ENCODE measurements around the gene RNF144A.
"Not testable (repeated sequence)": the region's sequence is repeated elsewhere in the genome, so short reads cannot be mapped to it uniquely, and the experiment has no call there.

The RNF144A gene

DNA sequence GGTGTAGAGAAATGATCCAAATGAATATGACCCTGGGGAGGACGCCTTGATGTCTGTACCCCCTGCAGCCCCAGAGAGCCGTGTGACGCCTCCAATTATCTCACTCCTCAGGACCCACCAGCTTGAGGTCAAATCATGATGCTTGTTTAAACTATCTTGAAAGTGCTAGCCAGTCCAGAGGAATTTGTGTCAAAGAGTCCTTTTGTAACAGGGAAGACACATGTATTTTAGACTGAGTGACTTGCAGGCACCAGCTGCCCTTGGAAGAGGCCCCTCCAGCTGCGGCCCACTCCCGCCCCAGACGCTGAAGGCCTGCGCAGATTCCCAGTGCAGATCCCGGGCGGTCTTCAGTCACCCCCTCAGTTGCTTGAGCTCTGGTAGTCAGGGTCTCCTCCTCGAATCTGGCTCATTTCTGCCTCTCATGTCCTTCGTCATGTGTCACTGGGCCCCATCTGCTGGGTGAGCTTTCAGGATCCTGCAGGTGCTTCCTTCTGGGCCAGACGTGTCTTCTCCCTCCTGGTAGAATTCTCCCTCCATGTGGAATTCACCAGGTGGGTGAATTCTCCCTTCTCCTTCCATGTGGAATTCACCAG is 77.4 kb downstream of the RNF144A start:
- H3K9me2 ChIP-seq (replicated peaks; ENCODE audit: insufficient read depth, low read length) = no peaks in the 10 kb centered on the region
- H3K79me2 ChIP-seq (ENCODE audit: low read length) = no peaks in the 10 kb centered on the region
- no peaks in the 10 kb centered on the region for H3F3A ChIP-seq (ENCODE audit: insufficient read depth, low read length)
- no peak overlapping the region for H3K9ac ChIP-seq (ENCODE audit: low read length)
- no peaks in the 10 kb centered on the region for H3K36me3 ChIP-seq (replicated peaks; ENCODE audit: insufficient read depth, low read length)
- H3K4me2 ChIP-seq (ENCODE audit: low read depth, low read length) = no peak overlapping the region
- DNase-seq = no peak
- no peaks in the 10 kb centered on the region for H3K4me1 ChIP-seq (ENCODE audit: low read length)
- H3K27ac ChIP-seq (ENCODE audit: low read length) = no peak overlapping the region
- H3K27me3 ChIP-seq (replicated peaks; ENCODE audit: insufficient read depth, low read length) = no peaks in the 10 kb centered on the region
- no peaks in the 10 kb centered on the region for H4K20me1 ChIP-seq (ENCODE audit: insufficient read depth, low read length)
- no peak overlapping the region for H2AFZ ChIP-seq (ENCODE audit: low read length)
- TF ChIP-seq, protein P1, sequence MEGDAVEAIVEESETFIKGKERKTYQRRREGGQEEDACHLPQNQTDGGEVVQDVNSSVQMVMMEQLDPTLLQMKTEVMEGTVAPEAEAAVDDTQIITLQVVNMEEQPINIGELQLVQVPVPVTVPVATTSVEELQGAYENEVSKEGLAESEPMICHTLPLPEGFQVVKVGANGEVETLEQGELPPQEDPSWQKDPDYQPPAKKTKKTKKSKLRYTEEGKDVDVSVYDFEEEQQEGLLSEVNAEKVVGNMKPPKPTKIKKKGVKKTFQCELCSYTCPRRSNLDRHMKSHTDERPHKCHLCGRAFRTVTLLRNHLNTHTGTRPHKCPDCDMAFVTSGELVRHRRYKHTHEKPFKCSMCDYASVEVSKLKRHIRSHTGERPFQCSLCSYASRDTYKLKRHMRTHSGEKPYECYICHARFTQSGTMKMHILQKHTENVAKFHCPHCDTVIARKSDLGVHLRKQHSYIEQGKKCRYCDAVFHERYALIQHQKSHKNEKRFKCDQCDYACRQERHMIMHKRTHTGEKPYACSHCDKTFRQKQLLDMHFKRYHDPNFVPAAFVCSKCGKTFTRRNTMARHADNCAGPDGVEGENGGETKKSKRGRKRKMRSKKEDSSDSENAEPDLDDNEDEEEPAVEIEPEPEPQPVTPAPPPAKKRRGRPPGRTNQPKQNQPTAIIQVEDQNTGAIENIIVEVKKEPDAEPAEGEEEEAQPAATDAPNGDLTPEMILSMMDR (IDR thresholded peaks at IDR 0.05; ENCODE audit: low read length) = no peak
- no peak for TF ChIP-seq EZH2 (optimal IDR thresholded peaks at IDR 0.05; ENCODE audit: low read depth, low read length)
- TF ChIP-seq EZH2phosphoT487 (IDR thresholded peaks at IDR 0.05; ENCODE audit: low read length) = no peak
- no peak overlapping the region for H3K4me3 ChIP-seq (ENCODE audit: low read length)
- H3K9me3 ChIP-seq (replicated peaks; ENCODE audit: insufficient read depth, low read length) = no peaks in the 10 kb centered on the region

DNA sequence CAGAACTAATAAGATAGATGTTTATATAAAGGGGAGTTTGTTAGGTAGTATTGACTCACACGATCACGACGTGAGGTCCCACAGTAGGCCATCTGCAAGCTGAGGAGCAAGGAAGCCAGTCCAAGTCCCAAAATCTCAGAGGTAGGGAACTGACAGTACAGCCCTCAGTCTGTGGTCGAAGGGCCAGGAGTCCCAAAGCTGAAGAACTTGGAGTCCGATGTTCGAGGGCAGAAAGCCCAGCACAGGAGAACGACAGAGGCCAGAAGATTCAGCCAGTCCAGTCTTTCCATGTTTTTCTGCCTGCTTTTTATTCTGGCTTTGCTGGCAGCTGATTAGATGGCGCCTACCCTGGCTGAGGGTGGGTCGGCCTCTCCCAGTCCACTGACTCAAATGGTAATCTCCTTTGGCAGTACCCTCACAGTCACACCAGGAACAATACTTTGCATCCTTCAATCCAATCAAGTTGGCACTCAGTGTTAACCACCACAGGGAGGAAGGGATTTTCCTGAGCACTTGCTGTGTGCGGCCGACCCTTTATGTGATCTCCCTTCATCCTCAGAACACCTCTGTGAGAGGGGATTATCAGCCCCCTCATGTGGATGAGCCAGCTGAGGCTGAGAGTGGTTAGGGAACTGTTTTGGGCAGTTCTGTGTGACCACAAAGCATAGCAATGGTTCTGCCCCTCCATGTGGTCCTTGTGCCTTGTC is 78.3 kb downstream of the RNF144A start:
- no peaks in the 10 kb centered on the region for H3K79me2 ChIP-seq (ENCODE audit: low read length)
- no peaks in the 10 kb centered on the region for H3K36me3 ChIP-seq (replicated peaks; ENCODE audit: insufficient read depth, low read length)

DNA sequence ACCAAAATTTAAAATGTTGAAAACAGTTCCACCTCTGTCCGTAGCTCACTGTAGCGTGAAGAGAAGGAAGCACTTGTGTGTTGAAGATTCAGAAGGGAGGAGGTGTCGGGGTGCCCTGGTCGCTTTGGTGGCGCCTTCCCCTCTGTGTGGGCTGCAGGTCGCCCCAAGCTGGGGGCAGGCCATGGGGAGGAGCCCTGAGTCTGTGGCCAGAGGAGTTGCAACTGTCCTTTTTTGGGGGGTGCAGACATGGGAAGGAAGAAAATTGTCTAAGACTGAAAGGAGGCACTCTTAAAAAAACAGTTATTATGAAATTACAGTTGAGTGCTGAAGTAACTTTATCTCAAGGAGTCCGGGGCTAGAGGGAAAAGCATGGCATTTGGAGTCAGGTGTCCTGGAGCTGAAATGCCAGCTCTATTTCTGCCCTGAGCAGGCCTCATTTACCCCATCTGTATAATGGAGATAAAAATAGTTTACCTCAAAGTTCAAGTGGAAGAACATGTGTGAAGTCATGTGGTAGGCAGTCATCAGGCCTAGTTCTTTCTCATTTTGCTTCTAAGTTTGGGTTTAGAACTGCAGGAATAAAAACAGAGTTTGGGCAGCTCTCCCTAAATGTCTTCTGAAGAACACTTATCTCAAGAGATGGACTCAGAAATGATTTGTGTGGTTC is 82.1 kb downstream of the RNF144A start:
- no peak overlapping the region for H3K4me2 ChIP-seq (ENCODE audit: low read depth, low read length)
- H3K9ac ChIP-seq (ENCODE audit: low read length) = no peak overlapping the region
- no peaks in the 10 kb centered on the region for H4K20me1 ChIP-seq (ENCODE audit: insufficient read depth, low read length)
- H3K36me3 ChIP-seq (replicated peaks; ENCODE audit: insufficient read depth, low read length) = no peaks in the 10 kb centered on the region
- H3K27me3 ChIP-seq (replicated peaks; ENCODE audit: insufficient read depth, low read length) = no peaks in the 10 kb centered on the region
- H3K27ac ChIP-seq (ENCODE audit: low read length) = no peak overlapping the region
- H3K9me3 ChIP-seq (replicated peaks; ENCODE audit: insufficient read depth, low read length) = no peaks in the 10 kb centered on the region
- no peak overlapping the region for H2AFZ ChIP-seq (ENCODE audit: low read length)
- H3K9me2 ChIP-seq (replicated peaks; ENCODE audit: insufficient read depth, low read length) = no peaks in the 10 kb centered on the region
- no peaks in the 10 kb centered on the region for H3K79me2 ChIP-seq (ENCODE audit: low read length)
- TF ChIP-seq EZH2phosphoT487 (IDR thresholded peaks at IDR 0.05; ENCODE audit: low read length) (no peak), EZH2 (optimal IDR thresholded peaks at IDR 0.05; ENCODE audit: low read depth, low read length) (no peak)
- TF ChIP-seq, protein P1 (IDR thresholded peaks at IDR 0.05; ENCODE audit: low read length) = no peak
- DNase-seq = no peak
- H3F3A ChIP-seq (ENCODE audit: insufficient read depth, low read length) = no peaks in the 10 kb centered on the region
- no peak overlapping the region for H3K4me3 ChIP-seq (ENCODE audit: low read length)
- no peaks in the 10 kb centered on the region for H3K4me1 ChIP-seq (ENCODE audit: low read length)

More for the DNA sequence above, 78.3 kb downstream of the RNF144A start:
- H3K4me3 ChIP-seq (ENCODE audit: low read length) = no peak overlapping the region
- no peak overlapping the region for H2AFZ ChIP-seq (ENCODE audit: low read length)
- no peak overlapping the region for H3K27ac ChIP-seq (ENCODE audit: low read length)
- no peak overlapping the region for H3K4me2 ChIP-seq (ENCODE audit: low read depth, low read length)
- DNase-seq = no peak
- no peaks in the 10 kb centered on the region for H3K4me1 ChIP-seq (ENCODE audit: low read length)
- no peaks in the 10 kb centered on the region for H3K27me3 ChIP-seq (replicated peaks; ENCODE audit: insufficient read depth, low read length)
- no peak overlapping the region for H3K9ac ChIP-seq (ENCODE audit: low read length)
- no peaks in the 10 kb centered on the region for H3K9me3 ChIP-seq (replicated peaks; ENCODE audit: insufficient read depth, low read length)
- H4K20me1 ChIP-seq (ENCODE audit: insufficient read depth, low read length) = no peaks in the 10 kb centered on the region
- no peaks in the 10 kb centered on the region for H3F3A ChIP-seq (ENCODE audit: insufficient read depth, low read length)
- TF ChIP-seq EZH2 (optimal IDR thresholded peaks at IDR 0.05; ENCODE audit: low read depth, low read length) (no peak), EZH2phosphoT487 (IDR thresholded peaks at IDR 0.05; ENCODE audit: low read length) (no peak)
- TF ChIP-seq, protein P1 (IDR thresholded peaks at IDR 0.05; ENCODE audit: low read length) = no peak
- H3K9me2 ChIP-seq (replicated peaks; ENCODE audit: insufficient read depth, low read length) = no peaks in the 10 kb centered on the region

GRCh38 chr2:7001395-7001794 is 84.2 kb downstream of the RNF144A start:
- not testable (repeated sequence) for H3K4me2 ChIP-seq (ENCODE audit: low read depth, low read length)

More at GRCh38 chr2:7001395-7001794, 84.2 kb downstream of the RNF144A start:
- not testable (repeated sequence) for H3K9me3 ChIP-seq (replicated peaks; ENCODE audit: insufficient read depth, low read length); H3F3A ChIP-seq (ENCODE audit: insufficient read depth, low read length); H3K4me1 ChIP-seq (ENCODE audit: low read length); H4K20me1 ChIP-seq (ENCODE audit: insufficient read depth, low read length); H3K4me3 ChIP-seq (ENCODE audit: low read length); H3K9ac ChIP-seq (ENCODE audit: low read length); DNase-seq; H3K36me3 ChIP-seq (replicated peaks; ENCODE audit: insufficient read depth, low read length); H2AFZ ChIP-seq (ENCODE audit: low read length); H3K27ac ChIP-seq (ENCODE audit: low read length); H3K27me3 ChIP-seq (replicated peaks; ENCODE audit: insufficient read depth, low read length); H3K79me2 ChIP-seq (ENCODE audit: low read length); H3K9me2 ChIP-seq (replicated peaks; ENCODE audit: insufficient read depth, low read length)

Measured in MM.1S (cell line).